RWPE2 (cell line): ENCODE results near the gene RNU6-1.
A peak's percentile ranks its signal among the peaks of the same experiment; 100 is the strongest.

Source experiments
- ATAC-seq: fragments of 200-7000 bp; cut with Tn5 transposase; 3 replicates; pipeline ENCODE4 v1.9.1; 2021; ENCODE audit warnings: low read depth
- DNase-seq: peaks from one replicate; pipeline ENCODE4 v3.0.0-alpha.2; 2020; ENCODE audit warnings: low spot score
- H3K27ac ChIP-seq: fragments of 450-650 bp; 2 replicates; pipeline ENCODE4 v1.5.1; 2017; ENCODE audit warnings: mild to moderate bottlenecking; ENCODE audit not compliant: poor library complexity, severe bottlenecking
- H3K27me3 ChIP-seq: fragments of 250-450 bp; sonication (Bioruptor Pico); 2 replicates; pipeline ENCODE4 v1.5.1; 2021; ENCODE audit warnings: mild to moderate bottlenecking, moderate library complexity; ENCODE audit not compliant: insufficient read depth, poor library complexity, severe bottlenecking
- H3K36me3 ChIP-seq: fragments of 250-450 bp; sonication (Bioruptor Pico); 2 replicates; pipeline ENCODE4 v1.5.1; 2020; ENCODE audit warnings: low read depth, mild to moderate bottlenecking, moderate library complexity
- H3K4me1 ChIP-seq: fragments of 250-450 bp; sonication (Bioruptor Pico); 2 replicates; pipeline ENCODE4 v1.5.1; 2021; ENCODE audit warnings: mild to moderate bottlenecking, moderate library complexity; ENCODE audit not compliant: insufficient read depth, poor library complexity, severe bottlenecking
- H3K4me3 ChIP-seq: fragments of 250-450 bp; sonication (Bioruptor Pico); 2 replicates; pipeline ENCODE4 v1.5.1; 2021; ENCODE audit warnings: mild to moderate bottlenecking, moderate library complexity; ENCODE audit not compliant: severe bottlenecking
- H3K9me3 ChIP-seq: fragments of 250-450 bp; sonication (Bioruptor Pico); 2 replicates; pipeline ENCODE4 v1.5.1; 2021; ENCODE audit warnings: mild to moderate bottlenecking, moderate library complexity; ENCODE audit not compliant: severe bottlenecking
- CTCF ChIP-seq: fragments of 450-650 bp; IDR thresholded peaks from one replicate; pipeline ENCODE4 v1.5.1; 2017; ENCODE audit warnings: mild to moderate bottlenecking, moderate library complexity; ENCODE audit not compliant: poor library complexity, severe bottlenecking

RNU6-1 gene

GRCh38 chr15:67853454-67853853, 13.6 kb upstream of the RNU6-1 start:
- H3K27me3 ChIP-seq = no peaks in the 10 kb centered on the region
- H3K27ac ChIP-seq = no peak overlapping the region
- H3K9me3 ChIP-seq = no peaks in the 10 kb centered on the region
- ATAC-seq (no peak), DNase-seq (peak; percentile 7)
- H3K4me1 ChIP-seq = no peaks in the 10 kb centered on the region
- H3K36me3 ChIP-seq = no peaks in the 10 kb centered on the region
- TF ChIP-seq CTCF = no peak
- no peak overlapping the region for H3K4me3 ChIP-seq

- no peaks in the 10 kb centered on the region for H3K36me3 ChIP-seq
- H3K4me1 ChIP-seq = no peaks in the 10 kb centered on the region
- no peaks in the 10 kb centered on the region for H3K27me3 ChIP-seq
- no peak overlapping the region for H3K27ac ChIP-seq
- no peak for ATAC-seq
- H3K4me3 ChIP-seq = no peak overlapping the region
- TF ChIP-seq CTCF = no peak
- DNase-seq = peak; percentile 49
- H3K9me3 ChIP-seq = no peaks in the 10 kb centered on the region
These were observed 12.6 kb upstream of the RNU6-1 start for GRCh38 chr15:67852418-67852817.

- Histone ChIP-seq H3K36me3 (no peaks in the 10 kb centered on the region), H3K27me3 (no peaks in the 10 kb centered on the region), H3K4me3 (no peak overlapping the region), H3K4me1 (no peaks in the 10 kb centered on the region), H3K9me3 (no peaks in the 10 kb centered on the region), H3K27ac (no peak overlapping the region)
- peak; percentile 60 for DNase-seq
- peak; percentile 86 for ATAC-seq
- no peak for TF ChIP-seq CTCF
These were observed 11.2 kb upstream of the RNU6-1 start for GRCh38 chr15:67850994-67851571.

DNA sequence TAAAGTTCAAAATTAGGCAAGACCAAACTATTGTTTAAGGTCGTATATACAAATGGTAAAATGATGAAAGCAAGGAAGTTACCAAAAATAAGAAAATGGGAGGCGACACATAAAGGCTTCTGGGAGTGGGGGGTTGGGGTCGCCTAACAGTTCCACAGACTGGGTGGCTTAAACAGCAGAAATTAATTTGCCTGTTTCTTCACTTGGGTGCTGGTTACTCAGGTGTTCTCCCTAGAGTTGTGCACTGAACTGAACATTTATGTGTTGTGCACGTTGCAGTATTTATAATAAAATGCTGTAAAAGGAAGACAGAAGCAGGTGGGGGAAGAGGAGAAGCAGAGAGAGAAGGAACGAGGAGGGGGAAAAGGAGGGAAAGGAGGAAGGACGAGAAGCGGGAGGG, 10.5 kb upstream of the RNU6-1 start:
- no peak for ATAC-seq
- no peaks in the 10 kb centered on the region for H3K27me3 ChIP-seq
- no peaks in the 10 kb centered on the region for H3K4me1 ChIP-seq
- TF ChIP-seq CTCF = no peak
- H3K36me3 ChIP-seq = no peaks in the 10 kb centered on the region
- no peak overlapping the region for H3K27ac ChIP-seq
- DNase-seq = peak; percentile 6
- no peaks in the 10 kb centered on the region for H3K9me3 ChIP-seq
- H3K4me3 ChIP-seq = no peak overlapping the region

GRCh38 chr15:67849538-67849937, 9.7 kb upstream of the RNU6-1 start:
- no peak for TF ChIP-seq CTCF
- ATAC-seq (no peak), DNase-seq (no peak)
- Histone ChIP-seq H3K36me3 (no peaks in the 10 kb centered on the region), H3K9me3 (no peaks in the 10 kb centered on the region), H3K4me3 (no peak overlapping the region), H3K27me3 (no peaks in the 10 kb centered on the region), H3K27ac (no peak overlapping the region), H3K4me1 (no peaks in the 10 kb centered on the region)
